GM21515 (cell line): ENCODE measurements around the gene NPB.

Experiments
- ATAC-seq: cut with Tn5 transposase; IDR thresholded peaks from one replicate; pipeline ENCODE4 v1.9.1; 2021; ENCODE audit not compliant: unreplicated experiment

The NPB gene

DNA sequence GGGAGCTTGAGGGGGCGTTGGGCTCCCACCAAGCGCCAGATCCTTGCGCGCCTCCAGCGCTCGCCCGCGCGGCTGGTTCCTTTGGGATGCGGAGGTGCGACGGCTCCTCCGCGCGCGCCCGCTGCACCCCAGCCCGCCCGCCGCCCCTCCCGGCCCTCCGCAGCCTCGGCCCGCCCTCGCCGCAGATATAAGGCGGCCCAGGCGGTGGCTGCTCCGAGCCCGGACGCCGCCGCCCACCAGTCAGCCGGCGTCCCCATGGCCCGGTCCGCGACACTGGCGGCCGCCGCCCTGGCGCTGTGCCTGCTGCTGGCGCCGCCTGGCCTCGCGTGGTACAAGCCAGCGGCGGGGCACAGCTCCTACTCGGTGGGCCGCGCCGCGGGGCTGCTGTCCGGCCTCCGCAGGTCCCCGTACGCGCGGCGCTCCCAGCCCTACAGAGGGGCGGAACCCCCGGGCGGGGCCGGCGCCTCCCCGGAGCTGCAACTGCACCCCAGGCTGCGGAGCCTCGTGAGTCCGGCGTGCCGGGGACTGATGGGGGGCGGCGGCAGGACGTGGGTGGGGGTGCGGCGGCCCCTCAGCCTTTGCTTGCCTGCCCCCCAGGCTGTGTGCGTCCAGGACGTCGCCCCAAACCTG, at the start of gene NPB:
Gene NPB (plus strand): TSS at position 216 of the 630 bp plus-strand sequence. CDS start 40 bp downstream, at position 256.
- no peak for ATAC-seq

DNA sequence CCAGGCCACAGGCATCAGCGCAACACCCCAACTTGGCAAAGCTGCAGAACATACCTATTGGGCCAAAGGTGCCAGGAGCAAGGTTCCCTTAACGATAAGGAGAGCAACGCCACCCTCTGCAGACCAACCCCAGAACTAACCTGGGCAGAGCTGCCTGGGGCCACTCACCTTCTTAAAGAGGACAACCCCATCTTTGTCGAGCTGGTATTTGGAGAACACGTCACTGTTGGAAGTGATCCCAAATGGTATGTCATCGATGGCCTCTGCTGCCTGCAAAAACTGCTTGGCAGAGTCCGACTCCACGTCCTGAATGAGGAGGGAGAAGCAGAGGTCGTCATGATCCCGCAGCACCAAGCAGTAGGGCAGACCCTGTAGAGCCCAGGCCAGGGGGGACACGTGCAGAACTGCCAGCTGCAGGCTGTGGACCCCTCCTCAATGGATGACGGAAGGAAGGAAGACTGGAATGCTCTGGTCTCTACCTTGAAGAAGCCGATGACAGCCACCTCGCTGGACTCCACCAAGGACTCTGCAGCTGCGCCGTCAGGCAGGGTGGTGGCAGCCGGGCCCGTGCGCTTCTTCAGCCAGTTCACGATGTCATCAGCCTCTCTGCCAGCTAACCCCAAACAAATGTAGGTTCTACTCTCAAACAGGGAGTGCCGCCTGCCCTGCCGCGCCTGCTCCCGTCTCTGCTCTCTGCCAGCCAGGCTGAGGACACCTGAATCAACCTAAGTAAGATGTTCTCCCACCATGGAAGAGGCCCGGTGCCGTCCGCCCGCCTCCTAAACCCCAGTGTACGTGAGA, 46.9 kb upstream of the NPB start:
- no peak for ATAC-seq

DNA sequence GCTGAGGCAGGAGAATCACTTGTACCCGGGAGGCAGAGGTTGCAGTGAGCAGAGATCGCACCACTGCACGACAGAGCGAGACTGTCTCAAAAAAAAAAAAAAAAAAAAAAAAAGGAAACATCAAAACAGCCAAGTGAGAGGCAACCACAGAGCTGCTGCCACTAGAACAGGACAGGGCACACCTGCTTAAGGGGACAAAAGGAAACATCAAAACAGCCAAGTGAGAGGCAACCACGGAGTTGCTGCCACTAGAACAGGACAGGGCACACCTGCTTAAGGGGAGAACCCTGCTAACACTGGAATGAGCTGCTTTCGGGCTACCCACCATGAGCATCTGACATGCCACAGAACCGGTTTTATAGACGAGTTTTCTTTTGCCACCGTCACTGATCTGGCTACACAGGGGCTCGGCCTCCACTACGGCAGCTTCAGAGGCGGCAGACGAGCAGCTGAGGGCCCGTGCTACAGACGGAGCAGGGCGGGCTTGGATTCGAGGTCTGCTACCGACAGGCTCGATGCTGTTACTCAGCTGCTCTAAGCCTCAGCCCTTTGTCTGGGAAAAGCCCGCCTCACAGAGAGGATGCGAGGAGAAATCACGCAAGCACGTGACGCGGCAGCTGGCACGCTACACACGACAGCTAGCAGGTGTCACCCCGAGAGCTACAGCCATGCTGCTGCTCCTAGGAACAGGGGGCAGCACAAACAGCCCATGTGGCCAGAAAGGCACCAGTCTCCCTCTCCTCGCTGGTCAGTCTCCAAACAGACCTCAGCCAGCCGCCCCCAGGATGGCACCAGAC, 43.7 kb upstream of the NPB start:
- no peak for ATAC-seq

- no peak for ATAC-seq
These were observed 42.8 kb upstream of the NPB start for GRCh38 chr17:81858967-81859905.

DNA sequence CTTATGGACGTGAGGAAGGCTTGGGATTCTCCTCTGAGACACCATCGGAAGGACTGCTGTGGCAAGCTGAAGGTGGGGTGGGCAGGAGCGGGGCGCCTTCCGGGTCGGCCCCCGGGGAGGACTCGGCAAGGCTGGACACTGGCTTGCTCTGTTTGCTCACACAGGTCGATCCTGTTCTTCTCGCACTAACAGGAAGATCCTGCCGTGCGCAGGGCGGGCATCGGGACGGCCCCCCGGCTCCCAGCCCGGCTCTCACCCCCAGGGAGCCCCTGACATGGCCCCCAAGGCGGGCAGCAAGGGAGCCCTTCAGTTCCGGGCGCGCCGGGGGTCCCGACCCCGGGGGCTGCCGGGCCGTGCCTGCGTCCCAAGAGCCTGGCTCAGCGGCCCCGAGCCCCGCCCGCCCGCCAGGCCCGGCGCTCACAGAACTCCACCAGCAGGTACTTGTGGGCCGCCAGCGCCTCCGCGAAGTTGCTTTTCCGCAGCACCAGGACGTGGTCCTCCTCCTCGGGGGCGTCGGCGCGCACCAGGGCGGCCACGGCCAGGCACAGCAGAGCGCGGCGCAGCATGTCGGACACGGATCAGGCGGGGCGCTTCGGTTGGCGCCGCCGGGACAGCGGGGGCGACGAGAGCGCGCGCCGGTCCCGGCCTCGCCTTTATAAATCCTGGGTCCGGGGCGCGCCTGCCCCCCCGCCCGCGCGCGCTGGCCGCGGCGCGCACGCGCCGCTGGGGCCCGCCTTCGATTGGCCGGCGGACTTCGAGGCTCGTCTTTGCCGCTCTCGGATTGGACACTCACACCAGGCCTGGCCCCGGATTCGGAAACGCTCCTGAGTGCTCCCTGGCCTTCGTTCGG, 41.9 kb upstream of the NPB start, which contains the start of gene P4HB:
Gene P4HB (minus strand): TSS at position 630 of the 850 bp plus-strand sequence. CDS start 64 bp downstream, at position 566.
- ATAC-seq, result peak; percentile 73

DNA sequence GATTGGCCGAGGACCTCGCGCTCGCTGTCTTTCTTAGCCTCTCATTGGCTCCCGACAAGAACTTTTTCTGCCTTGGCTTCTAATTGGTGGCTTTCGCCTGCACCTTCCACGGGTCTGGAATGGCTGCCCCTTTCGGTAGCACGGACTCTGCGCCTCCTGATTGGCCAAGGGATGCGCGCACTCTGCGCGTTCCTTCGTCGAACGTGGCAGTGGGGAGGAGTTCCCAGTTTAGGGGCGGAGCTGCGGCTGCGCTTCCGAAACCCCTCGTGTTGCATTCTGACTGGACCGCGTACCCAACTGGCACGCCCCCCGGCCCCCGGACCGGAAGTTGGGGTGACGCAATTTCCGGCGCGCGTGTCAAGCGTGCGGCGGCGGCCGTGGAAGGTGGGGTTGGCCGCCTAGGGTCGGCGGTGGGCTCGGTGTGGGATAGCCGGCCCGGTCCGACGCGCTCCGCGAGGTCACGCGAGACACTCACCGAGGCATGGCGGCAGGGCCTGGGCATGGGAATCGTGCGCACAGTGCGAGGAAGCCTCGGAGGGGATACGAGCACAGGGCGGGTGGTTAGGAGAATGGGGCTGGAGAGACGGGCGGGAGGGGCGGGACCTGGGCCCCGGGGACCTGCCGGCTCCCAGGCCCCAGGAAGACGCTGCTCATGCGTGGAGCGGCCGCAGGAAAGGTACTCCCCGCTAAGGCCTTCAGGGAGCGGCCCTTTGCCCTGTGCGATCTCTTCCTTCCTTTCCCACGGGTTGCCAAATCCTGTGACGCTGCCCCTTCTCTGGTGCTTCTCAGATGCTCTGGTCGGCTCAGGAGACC, 41.1 kb upstream of the NPB start:
- peak; percentile 76 for ATAC-seq

GRCh38 chr17:81863123-81863675, 38.8 kb upstream of the NPB start:
- no peak for ATAC-seq

DNA sequence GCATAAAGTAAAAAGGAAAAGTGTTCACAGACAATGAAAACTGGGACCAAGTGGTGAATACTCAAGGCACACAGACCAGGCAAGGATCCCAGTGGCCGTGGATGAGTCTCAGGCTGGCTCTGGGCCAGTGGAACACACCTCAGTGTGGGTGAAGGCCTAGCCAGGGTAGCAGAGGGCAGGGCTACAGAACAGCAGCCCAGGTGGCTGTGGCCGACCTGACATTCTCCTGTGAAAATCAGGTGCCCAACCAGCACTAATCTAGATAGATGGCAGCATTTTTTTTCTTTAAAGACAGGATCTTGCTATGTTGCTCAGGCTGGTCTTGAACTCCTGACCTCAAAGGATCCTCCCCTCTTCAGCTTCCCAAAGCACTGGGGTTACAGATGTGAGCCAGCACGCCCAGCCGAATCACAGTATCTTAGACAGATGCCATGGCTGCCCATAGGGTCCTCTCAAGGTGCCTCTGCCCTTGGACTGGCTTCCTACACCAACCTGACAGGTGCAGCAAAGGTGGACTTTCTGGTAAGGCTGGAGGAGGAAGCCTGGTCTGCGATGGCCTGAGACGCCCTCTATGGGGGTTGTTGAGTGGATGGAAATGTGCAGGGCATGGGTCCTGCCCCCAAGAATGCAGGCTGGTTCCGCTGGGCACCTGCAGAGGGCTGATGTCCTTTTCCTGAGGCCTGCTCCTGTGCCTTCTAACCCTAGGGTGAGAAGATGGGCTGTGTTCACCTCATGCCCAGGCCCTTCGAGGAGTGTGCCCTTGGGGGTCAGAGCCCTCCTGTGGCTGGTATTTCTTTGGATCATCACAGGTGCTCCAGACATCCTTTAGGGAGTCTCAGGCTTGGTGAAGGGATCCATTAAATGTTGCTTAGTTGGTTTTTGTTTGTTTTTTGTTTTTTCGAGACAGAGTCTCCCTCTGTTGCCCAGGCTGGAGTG, 37.9 kb upstream of the NPB start:
- ATAC-seq, result no peak

- no peak for ATAC-seq
These were observed 36.7 kb upstream of the NPB start for GRCh38 chr17:81865358-81865732.

DNA sequence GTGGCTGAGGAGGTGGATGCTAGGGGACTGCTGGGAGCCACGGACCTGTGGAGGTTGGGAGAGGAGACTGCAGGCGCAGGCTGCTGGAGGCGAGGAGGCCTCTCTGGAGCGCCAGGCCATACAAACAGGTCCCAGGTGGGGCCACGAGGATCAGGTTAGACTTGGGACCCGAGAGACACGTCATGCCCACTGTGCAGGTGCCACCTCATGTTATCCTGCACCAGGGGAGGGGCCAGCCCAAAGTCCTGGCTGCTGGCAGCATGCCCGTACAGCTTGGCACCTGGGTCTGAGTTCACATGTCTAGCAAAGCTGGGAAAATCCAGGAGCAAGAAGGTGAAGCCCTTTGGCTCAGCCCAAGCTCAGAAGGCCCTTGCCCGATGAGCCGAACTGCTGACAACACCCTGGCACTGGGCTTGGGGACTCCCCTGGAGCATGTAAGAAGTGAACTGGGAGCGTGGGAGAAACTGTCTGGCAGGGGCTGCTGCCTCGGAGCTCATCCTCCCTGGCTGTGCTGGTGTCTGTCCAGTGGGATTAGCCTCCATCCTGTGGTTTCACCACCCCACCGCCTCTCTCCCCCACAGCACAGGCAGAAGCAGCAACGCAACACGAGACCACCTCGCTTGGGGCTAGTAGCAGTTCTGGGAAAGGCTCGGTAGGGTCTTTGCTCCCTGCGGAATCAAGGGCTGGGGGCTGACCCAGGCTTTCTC, 36.2 kb upstream of the NPB start:
- ATAC-seq, result no peak

GRCh38 chr17:81866440-81867169, 35.4 kb upstream of the NPB start:
- ATAC-seq, result no peak

DNA sequence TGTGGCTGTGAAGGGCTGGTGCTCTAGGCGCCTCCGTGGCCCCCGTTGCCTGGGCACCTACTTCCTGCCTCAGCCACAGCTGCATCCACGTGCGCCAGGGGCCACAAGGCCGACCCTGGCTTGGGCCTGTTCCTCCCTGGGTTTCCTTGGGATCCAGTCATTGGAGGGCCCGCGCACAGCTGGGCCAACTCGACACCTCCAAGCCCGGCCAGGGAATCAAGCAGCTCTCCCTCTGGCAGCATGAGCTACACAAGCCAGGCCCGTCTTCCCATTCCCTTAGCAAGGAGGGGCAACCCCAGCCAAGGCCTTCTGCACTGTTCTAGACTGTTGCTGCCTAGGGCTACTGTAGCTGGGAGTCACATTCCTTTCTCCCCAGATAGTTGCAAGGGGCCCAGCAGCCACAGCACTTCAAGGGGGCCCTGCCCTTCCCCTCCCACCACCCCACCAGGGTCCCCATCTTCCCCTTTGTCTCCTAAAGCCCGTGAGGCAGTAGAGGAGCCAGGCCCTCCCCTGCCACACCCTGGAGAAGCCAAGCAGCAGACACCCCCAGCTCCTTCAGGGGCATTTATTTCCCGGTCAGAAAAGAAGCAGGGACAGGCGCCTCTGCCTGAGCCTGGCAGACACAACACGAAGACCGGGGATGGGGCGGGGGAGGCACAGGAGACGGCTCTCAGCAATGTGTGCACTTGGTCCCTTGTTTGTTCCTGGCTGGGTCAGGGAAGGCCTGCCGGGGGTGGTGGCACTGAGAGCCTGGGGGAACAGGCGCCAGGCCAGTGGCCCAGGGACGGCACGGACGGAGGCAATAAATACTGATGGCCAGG, 34.7 kb upstream of the NPB start:
- ATAC-seq, result no peak

DNA sequence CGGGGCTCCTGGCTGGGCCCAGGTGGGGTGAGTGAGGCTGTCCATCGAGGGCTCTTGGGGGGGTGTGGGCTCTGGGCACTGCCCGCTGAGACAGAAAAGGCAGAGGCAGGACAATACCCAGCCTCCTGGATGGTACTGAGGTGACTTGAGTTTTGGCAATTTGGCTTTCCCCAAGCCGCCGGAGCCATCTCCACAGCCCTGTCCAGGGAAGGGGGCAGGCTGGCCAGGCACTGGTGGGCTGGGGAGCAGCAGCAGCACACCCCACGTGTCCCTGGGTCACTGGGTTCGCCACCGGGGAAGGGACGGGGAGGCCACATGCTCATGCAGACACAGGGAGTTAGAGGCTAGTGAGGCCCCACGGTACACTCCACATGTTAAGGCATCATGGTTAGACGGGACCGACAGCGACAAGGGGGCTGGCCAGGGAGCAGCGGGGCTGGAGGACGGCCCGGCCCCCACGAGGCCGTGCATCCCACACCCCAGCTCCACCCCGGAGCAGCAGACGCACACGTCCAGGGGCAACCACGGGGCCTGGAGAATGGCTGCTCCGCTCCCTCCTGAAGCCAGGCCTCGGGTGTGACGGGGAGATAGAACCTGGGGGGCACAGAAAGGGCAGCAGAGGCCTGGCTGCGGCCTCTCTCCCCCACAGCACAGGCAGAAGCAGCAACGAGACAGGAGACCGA, 33.9 kb upstream of the NPB start:
- ATAC-seq, result no peak

DNA sequence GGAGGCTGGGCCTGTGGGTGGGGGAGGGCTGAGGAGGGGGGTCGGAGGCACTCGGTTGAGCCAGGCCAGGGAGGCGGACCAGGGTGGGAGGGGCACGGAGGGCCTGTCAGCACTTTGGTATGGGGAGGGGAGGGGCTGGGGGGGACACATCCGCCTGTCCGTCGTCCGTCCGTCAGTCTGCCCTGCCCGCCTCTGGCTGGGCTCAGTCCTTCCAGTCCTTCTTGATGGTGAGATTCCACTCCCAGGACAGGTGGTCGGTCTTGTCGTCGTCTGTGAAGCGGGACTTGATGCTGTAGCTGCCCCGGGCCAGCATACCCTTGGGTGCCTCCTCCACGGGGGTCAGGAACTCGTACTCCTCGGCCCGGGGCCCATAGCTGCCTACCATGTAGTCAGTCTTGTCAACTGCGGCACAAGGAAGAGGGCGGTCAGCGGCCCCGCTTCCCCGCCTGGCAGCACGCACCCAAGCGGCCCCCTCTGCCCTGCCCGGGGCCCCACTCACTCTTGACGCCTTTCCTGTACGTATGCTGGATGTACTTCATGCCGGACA, 33.3 kb upstream of the NPB start:
- ATAC-seq, result no peak
